Erythroblast (primary cell): ENCODE data around the gene KCNQ5.

Experiments used
- GATA1 ChIP-seq: IDR thresholded peaks from 2 replicates; pipeline ENCODE4 v1.6.1; 2011; ENCODE audit warnings: low read depth, mild to moderate bottlenecking, control low read depth, low read length, moderate library complexity
- POLR2A ChIP-seq: IDR thresholded peaks from 2 replicates; pipeline ENCODE4 v1.6.1; 2011; ENCODE audit warnings: mild to moderate bottlenecking, low read length

GRCh38 chr6:73145690-73146089 lies 523.8 kb downstream of the KCNQ5 start:
- TF ChIP-seq POLR2A (no peak), GATA1 (no peak)
